K562 (cell line): Measurements from ENCODE around the gene SLC7A4. TPM values are rescaled to one million over a fixed set of nuclear protein-coding genes. Genes with fewer than 3 reads are reported as not detected.

ENCODE experiments used
- ASH1L ChIP-seq: fragments of 450-650 bp; IDR thresholded peaks from 2 replicates; pipeline ENCODE4 v1.6.1; 2018; ENCODE audit warnings: borderline replicate concordance, mild to moderate bottlenecking, low read depth; ENCODE audit not compliant: partially characterized antibody
- CBFB ChIP-seq: sonication (generic); formaldehyde crosslinking; IDR thresholded peaks from 2 replicates; pipeline ENCODE4 v1.4.0; 2020; ENCODE audit warnings: mild to moderate bottlenecking, missing genetic modification reagents
- CBX3 ChIP-seq, 2 experiments: IDR thresholded peaks; 1 replicate in 1 of 2; 2 replicates in 1 of 2; pipeline ENCODE4 v1.6.1; 2012; ENCODE audit warnings: inconsistent platforms in 2 of 2, low read length in 2 of 2, borderline replicate concordance in 1 of 2, control low read depth in 1 of 2
- CREB1 ChIP-seq, 2 experiments: sonication (generic) in 1 of 2; formaldehyde crosslinking in 1 of 2; IDR thresholded peaks; 2 replicates each; pipeline versions ENCODE4 v1.6.1 to v1.8.0; 2012 to 2022; ENCODE audit warnings: inconsistent platforms in 1 of 2, mild to moderate bottlenecking in 1 of 2, missing genetic modification reagents in 1 of 2, moderate library complexity in 1 of 2
- CREBBP ChIP-seq: IDR thresholded peaks from one replicate; pipeline ENCODE4 v1.6.1; 2012; ENCODE audit warnings: low read depth, mild to moderate bottlenecking, control low read depth, inconsistent platforms, low read length
- EZH2 ChIP-seq: IDR thresholded peaks from 2 replicates; pipeline ENCODE4 v1.6.1; 2012; ENCODE audit warnings: low read depth, mild to moderate bottlenecking, inconsistent platforms, low read length, borderline replicate concordance
- HMGN3 ChIP-seq: IDR thresholded peaks from 2 replicates; pipeline ENCODE4 v1.6.1; 2011; ENCODE audit warnings: borderline replicate concordance, low read depth, mild to moderate bottlenecking, mixed read lengths, low read length; ENCODE audit not compliant: insufficient read length; ENCODE audit errors: extremely low read depth
- KHSRP ChIP-seq: fragments of 450-650 bp; IDR thresholded peaks from 2 replicates; pipeline ENCODE4 v1.6.1; 2017
- MED1 ChIP-seq: sonication (generic); formaldehyde crosslinking; IDR thresholded peaks from 2 replicates; pipeline ENCODE4 v1.8.1; 2023; ENCODE audit warnings: missing genetic modification reagents, borderline replicate concordance
- NFE2L1 ChIP-seq: fragments of 450-650 bp; IDR thresholded peaks from 2 replicates; pipeline ENCODE4 v1.6.1; 2016; ENCODE audit warnings: missing genetic modification characterization, low read depth, mild to moderate bottlenecking, missing compliant biosample characterization, moderate library complexity, borderline replicate concordance
- NR2F6 ChIP-seq: fragments of 450-650 bp; formaldehyde crosslinking; IDR thresholded peaks from 2 replicates; pipeline ENCODE4 v1.4.0; 2020; ENCODE audit warnings: mild to moderate bottlenecking
- PHB ChIP-seq: fragments of 250-450 bp; sonication (Bioruptor Pico); IDR thresholded peaks from 2 replicates; pipeline ENCODE4 v1.5.0; 2021
- PRDM10 ChIP-seq: fragments of 450-650 bp; IDR thresholded peaks from 2 replicates; pipeline ENCODE4 v1.6.1; 2018; ENCODE audit not compliant: partially characterized antibody
- RB1 ChIP-seq: fragments of 450-650 bp; IDR thresholded peaks from 2 replicates; pipeline ENCODE4 v1.6.1; 2017; ENCODE audit warnings: low read depth, mild to moderate bottlenecking
- RFX7 ChIP-seq: fragments of 250-450 bp; sonication (Bioruptor Pico); IDR thresholded peaks from 2 replicates; pipeline ENCODE4 v1.5.1; 2021; ENCODE audit warnings: mild to moderate bottlenecking
- SAFB2 ChIP-seq: fragments of 200-400 bp; formaldehyde crosslinking; IDR thresholded peaks from 2 replicates; pipeline ENCODE4 v1.6.1; 2018; ENCODE audit warnings: borderline replicate concordance, low read length, low read depth, moderate library complexity; ENCODE audit not compliant: severe bottlenecking
- SMAD3 ChIP-seq: fragments of 450-650 bp; formaldehyde crosslinking; conservative IDR thresholded peaks from 2 replicates; pipeline ENCODE4 v1.4.0; 2020; ENCODE audit warnings: mild to moderate bottlenecking
- SRF ChIP-seq, 2 experiments: fragments of 250-450, 450-650 bp in 1 of 2; sonication (Bioruptor Pico) in 1 of 2; sonication (generic) in 1 of 2; formaldehyde crosslinking; IDR thresholded peaks; 2 replicates each; pipeline versions ENCODE4 v1.5.0 to v1.5.1; 2020 to 2022; ENCODE audit warnings: mild to moderate bottlenecking in 1 of 2, missing genetic modification reagents in 1 of 2
- TAF7 ChIP-seq: fragments of 450-650 bp; IDR thresholded peaks from 2 replicates; pipeline ENCODE4 v1.6.1; 2016; ENCODE audit warnings: missing genetic modification characterization, missing compliant biosample characterization
- THAP7 ChIP-seq: fragments of 250-450 bp; sonication (Bioruptor Pico); IDR thresholded peaks from 2 replicates; pipeline ENCODE4 v1.5.0; 2021
- ZEB2 ChIP-seq: fragments of 450-650 bp; IDR thresholded peaks from 2 replicates; pipeline ENCODE4 v1.6.1; 2016
- ZFP1 ChIP-seq: fragments of 450-650 bp; formaldehyde crosslinking; IDR thresholded peaks from 2 replicates; pipeline ENCODE4 v1.4.0; 2020; ENCODE audit warnings: mild to moderate bottlenecking, mixed read lengths
- ZNF23 ChIP-seq: fragments of 250-450 bp; sonication (Bioruptor Pico); IDR thresholded peaks from 2 replicates; pipeline ENCODE4 v1.4.0; 2020; ENCODE audit warnings: mild to moderate bottlenecking
- ZNF561 ChIP-seq: fragments of 450-650 bp; formaldehyde crosslinking; conservative IDR thresholded peaks from 2 replicates; pipeline ENCODE4 v1.4.0; 2020; ENCODE audit warnings: mild to moderate bottlenecking, moderate library complexity
- ZNF696 ChIP-seq: fragments of 250-450 bp; sonication (Bioruptor Pico); conservative IDR thresholded peaks from 2 replicates; pipeline ENCODE4 v1.4.0; 2020; ENCODE audit warnings: mild to moderate bottlenecking, moderate library complexity
- ZNF764 ChIP-seq: fragments of 250-450 bp; sonication (Bioruptor Pico); IDR thresholded peaks from 2 replicates; pipeline ENCODE4 v1.4.0; 2020; ENCODE audit warnings: low read depth, mild to moderate bottlenecking, moderate library complexity
- polyA plus RNA-seq, 8 experiments: library from polyadenylated mRNA; depleted of rRNA in 4 of 8; stranded (reverse) in 5 of 8; unstranded in 3 of 8; fragments of >200 nt; fragmentation: Nextera tagmentation in 2 of 8; fragmentation: Illumina TruSeq in 1 of 8; extraction: Ambion mirVana in 2 of 8; extraction: Trizol in 1 of 8; gene quantifications; 2 replicates each; pipeline versions ENCODE4 v1.2.1 to v1.2.3, GENCODE V29; 2011 to 2014; ENCODE audit warnings: inconsistent platforms in 1 of 8, missing spikeins in 1 of 8
- total RNA-seq, 7 experiments: library from RNA; depleted of rRNA in 6 of 7; stranded (reverse); fragments of >200 nt in 6 of 7; fragmentation: Illumina TruSeq in 2 of 7; extraction: Trizol in 2 of 7; gene quantifications; 2 replicates each; pipeline versions ENCODE4 v1.2.1 to v1.2.3, GENCODE V29; 2011 to 2021; ENCODE audit warnings: low replicate concordance in 1 of 7

Gene SLC7A4
- total and polyA plus RNA-seq, 9 of the 15 experiments (the other 6 are each of a cell fraction or from before 2014, with no cell fraction given), result not detected

GRCh38 chr22:20997536-20998257 is 34.7 kb downstream of the SLC7A4 start (continued):
- no peak for TF ChIP-seq CBX3 (IDR thresholded peaks at IDR 0.05; ENCODE audit: borderline replicate concordance in 1 of 2, low read length in 2 of 2)
- no peak for TF ChIP-seq HMGN3
- no peak for TF ChIP-seq EZH2
- TF ChIP-seq ZNF23 (CRISPR knock-in tag), result 0 out of 2 replicates have a peak, but pooled peaks have one; percentile 5
- no peak for TF ChIP-seq PRDM10
- TF ChIP-seq CREB1 (IDR thresholded peaks at IDR 0.05), result no peak
- no peak for TF ChIP-seq CREB1 (CRISPR knock-in tag; IDR thresholded peaks at IDR 0.05)
- 0 out of 2 replicates have a peak, but pooled peaks have one; percentile 44 for TF ChIP-seq SMAD3 (CRISPR knock-in tag)
- TF ChIP-seq MED1 (CRISPR knock-in tag), result no peak
- no peak for TF ChIP-seq SRF (CRISPR knock-in tag; IDR thresholded peaks at IDR 0.05)
- no peak for TF ChIP-seq ZEB2
- no peak for TF ChIP-seq SAFB2
- TF ChIP-seq CREBBP, result no peak
- TF ChIP-seq ZNF764 (CRISPR knock-in tag), result 0 out of 2 replicates have a peak, but pooled peaks have one; percentile 5
- TF ChIP-seq RB1, result no peak
- TF ChIP-seq KHSRP, result no peak
- TF ChIP-seq NR2F6 (CRISPR knock-in tag), result no peak
- no peak; the same call in 1 of the 2 replicates for TF ChIP-seq ZFP1 (CRISPR knock-in tag)
- TF ChIP-seq ZNF696 (CRISPR knock-in tag), result 0 out of 2 replicates have a peak, but pooled peaks have one; percentile 32
- TF ChIP-seq PHB (CRISPR knock-in tag), result no peak
- no peak; the same call in 1 of the 2 replicates for TF ChIP-seq ZNF561 (CRISPR knock-in tag)
- TF ChIP-seq THAP7 (CRISPR knock-in tag), result no peak
- no peak for TF ChIP-seq CBFB (CRISPR knock-in tag)
- TF ChIP-seq ASH1L, result no peak
- no peak for TF ChIP-seq RFX7 (CRISPR knock-in tag)
- TF ChIP-seq NFE2L1 (tag), result no peak
- no peak for TF ChIP-seq TAF7 (tag)
